Measurements from ENCODE around the gene CROCC. TPM values are rescaled to one million over a fixed set of nuclear protein-coding genes. Genes with fewer than 3 reads are reported as not detected.

Gene CROCC
- total RNA-seq, 2 donors from 2014 or later: 6.9 to 21.6 TPM

- H3K4me1 ChIP-seq: no peaks in the 10 kb centered on the region
- no peaks in the 10 kb centered on the region for H3K27me3 ChIP-seq
- H3K9me3 ChIP-seq: no peaks in the 10 kb centered on the region
- intact Hi-C loops (cut with DNase I): no loop called here
- H3K36me3 ChIP-seq: no peaks in the 10 kb centered on the region
- no peak overlapping the region for H3K4me3 ChIP-seq
- no peak overlapping the region for H3K27ac ChIP-seq
- TF ChIP-seq, protein P1, sequence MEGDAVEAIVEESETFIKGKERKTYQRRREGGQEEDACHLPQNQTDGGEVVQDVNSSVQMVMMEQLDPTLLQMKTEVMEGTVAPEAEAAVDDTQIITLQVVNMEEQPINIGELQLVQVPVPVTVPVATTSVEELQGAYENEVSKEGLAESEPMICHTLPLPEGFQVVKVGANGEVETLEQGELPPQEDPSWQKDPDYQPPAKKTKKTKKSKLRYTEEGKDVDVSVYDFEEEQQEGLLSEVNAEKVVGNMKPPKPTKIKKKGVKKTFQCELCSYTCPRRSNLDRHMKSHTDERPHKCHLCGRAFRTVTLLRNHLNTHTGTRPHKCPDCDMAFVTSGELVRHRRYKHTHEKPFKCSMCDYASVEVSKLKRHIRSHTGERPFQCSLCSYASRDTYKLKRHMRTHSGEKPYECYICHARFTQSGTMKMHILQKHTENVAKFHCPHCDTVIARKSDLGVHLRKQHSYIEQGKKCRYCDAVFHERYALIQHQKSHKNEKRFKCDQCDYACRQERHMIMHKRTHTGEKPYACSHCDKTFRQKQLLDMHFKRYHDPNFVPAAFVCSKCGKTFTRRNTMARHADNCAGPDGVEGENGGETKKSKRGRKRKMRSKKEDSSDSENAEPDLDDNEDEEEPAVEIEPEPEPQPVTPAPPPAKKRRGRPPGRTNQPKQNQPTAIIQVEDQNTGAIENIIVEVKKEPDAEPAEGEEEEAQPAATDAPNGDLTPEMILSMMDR (IDR thresholded peaks at IDR 0.05): no peak
- H3K9ac ChIP-seq (ENCODE audit: low read depth in 2 of 2, low read length in 2 of 2): no peak overlapping the region
- DNase-seq: no peak
Observed at GRCh38 chr1:16996845-16997244, 75.1 kb downstream of the CROCC start.

DNA sequence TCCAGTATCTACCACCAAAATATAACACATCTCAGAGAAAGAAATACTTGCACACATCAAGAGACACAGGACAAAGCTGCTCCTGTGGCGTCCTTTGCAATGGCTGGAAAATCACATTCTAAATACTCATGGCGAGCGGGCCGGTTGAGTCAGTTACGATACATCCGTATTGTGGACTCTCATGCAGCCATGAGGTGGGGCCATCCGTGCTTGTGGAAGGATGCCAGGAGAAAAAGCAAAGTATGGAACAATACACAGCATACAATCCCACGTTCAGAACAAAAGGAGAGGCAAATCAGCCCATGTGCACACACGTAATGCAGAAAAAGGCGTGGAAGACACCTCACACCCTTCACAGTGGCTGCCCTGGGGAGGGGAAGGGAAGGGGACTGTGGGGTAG lies 76.9 kb downstream of the CROCC start:
- Histone ChIP-seq H3K36me3 (no peaks in the 10 kb centered on the region), H3K9ac (ENCODE audit: low read depth in 2 of 2, low read length in 2 of 2) (no peak overlapping the region), H3K4me1 (no peaks in the 10 kb centered on the region), H3K27ac (no peak overlapping the region), H3K27me3 (no peaks in the 10 kb centered on the region), H3K9me3 (no peaks in the 10 kb centered on the region), H3K4me3 (no peak overlapping the region)
- DNase-seq: no peak
- TF ChIP-seq, protein P1 (IDR thresholded peaks at IDR 0.05): no peak
- intact Hi-C loops (cut with DNase I): no loop called here

GRCh38 chr1:16999863-17000262 lies 78.1 kb downstream of the CROCC start:
- intact Hi-C loops (cut with DNase I): no loop called here
- no peak overlapping the region for H3K9ac ChIP-seq (ENCODE audit: low read depth in 2 of 2, low read length in 2 of 2)
- no peaks in the 10 kb centered on the region for H3K36me3 ChIP-seq
- H3K4me3 ChIP-seq: no peak overlapping the region
- no peaks in the 10 kb centered on the region for H3K9me3 ChIP-seq
- TF ChIP-seq, protein P1 (IDR thresholded peaks at IDR 0.05): no peak
- no peak overlapping the region for H3K27ac ChIP-seq
- no peak for DNase-seq
- no peaks in the 10 kb centered on the region for H3K4me1 ChIP-seq
- H3K27me3 ChIP-seq: no peaks in the 10 kb centered on the region

- no peaks in the 10 kb centered on the region for H3K36me3 ChIP-seq
- no peak for DNase-seq
- H3K4me3 ChIP-seq: no peak overlapping the region
- H3K4me1 ChIP-seq: no peaks in the 10 kb centered on the region
- H3K9ac ChIP-seq (ENCODE audit: low read depth in 2 of 2, low read length in 2 of 2): no peak overlapping the region
- H3K27me3 ChIP-seq: no peaks in the 10 kb centered on the region
- no peaks in the 10 kb centered on the region for H3K9me3 ChIP-seq
- intact Hi-C loops (cut with DNase I): no loop called here
- no peak overlapping the region for H3K27ac ChIP-seq
- TF ChIP-seq, protein P1 (IDR thresholded peaks at IDR 0.05): no peak
Observed at GRCh38 chr1:17001760-17002523, 80.2 kb downstream of the CROCC start.

DNA sequence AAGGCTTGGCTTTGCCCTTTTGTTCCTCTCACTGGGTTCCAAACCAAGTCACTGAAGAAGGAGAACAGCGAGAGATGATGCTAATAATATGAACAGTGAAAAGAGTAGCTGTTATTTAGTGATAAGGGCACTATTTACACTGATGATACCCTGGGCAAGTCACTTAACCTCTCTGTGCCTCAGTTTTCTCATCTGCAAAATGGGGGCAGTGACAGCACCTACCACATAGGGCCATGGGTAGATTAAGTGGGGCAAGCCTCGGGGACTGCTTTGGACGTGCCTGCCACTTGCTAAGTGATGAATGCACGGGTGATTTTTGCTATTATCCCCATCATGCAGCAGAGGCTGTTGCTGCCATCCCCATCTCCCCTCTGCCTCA lies 80.8 kb downstream of the CROCC start:
- no peaks in the 10 kb centered on the region for H3K36me3 ChIP-seq
- intact Hi-C loops (cut with DNase I): no loop called here
- no peaks in the 10 kb centered on the region for H3K4me1 ChIP-seq

More for the DNA sequence above, 80.8 kb downstream of the CROCC start:
- H3K9ac ChIP-seq (ENCODE audit: low read depth in 2 of 2, low read length in 2 of 2): no peak overlapping the region
- H3K27me3 ChIP-seq: no peaks in the 10 kb centered on the region
- TF ChIP-seq, protein P1 (IDR thresholded peaks at IDR 0.05): no peak
- no peak overlapping the region for H3K4me3 ChIP-seq
- no peak for DNase-seq
- no peak overlapping the region for H3K27ac ChIP-seq
- no peaks in the 10 kb centered on the region for H3K9me3 ChIP-seq
